B cell (primary cell): Measurements from ENCODE around the gene TBX4.

Experiments used
- EZH2 ChIP-seq: IDR thresholded peaks from 2 replicates; pipeline ENCODE4 v1.6.1; 2012; ENCODE audit warnings: borderline replicate concordance, low read depth, mild to moderate bottlenecking, moderate library complexity, low read length; ENCODE audit not compliant: insufficient read depth, poor library complexity, severe bottlenecking
- TF ChIP-seq, protein P1 (sequence below): fragments of 200-600 bp; IDR thresholded peaks from one replicate; pipeline ENCODE4 v1.8.0; 2022; ENCODE audit warnings: antibody characterized with exemption, mild to moderate bottlenecking

DNA sequence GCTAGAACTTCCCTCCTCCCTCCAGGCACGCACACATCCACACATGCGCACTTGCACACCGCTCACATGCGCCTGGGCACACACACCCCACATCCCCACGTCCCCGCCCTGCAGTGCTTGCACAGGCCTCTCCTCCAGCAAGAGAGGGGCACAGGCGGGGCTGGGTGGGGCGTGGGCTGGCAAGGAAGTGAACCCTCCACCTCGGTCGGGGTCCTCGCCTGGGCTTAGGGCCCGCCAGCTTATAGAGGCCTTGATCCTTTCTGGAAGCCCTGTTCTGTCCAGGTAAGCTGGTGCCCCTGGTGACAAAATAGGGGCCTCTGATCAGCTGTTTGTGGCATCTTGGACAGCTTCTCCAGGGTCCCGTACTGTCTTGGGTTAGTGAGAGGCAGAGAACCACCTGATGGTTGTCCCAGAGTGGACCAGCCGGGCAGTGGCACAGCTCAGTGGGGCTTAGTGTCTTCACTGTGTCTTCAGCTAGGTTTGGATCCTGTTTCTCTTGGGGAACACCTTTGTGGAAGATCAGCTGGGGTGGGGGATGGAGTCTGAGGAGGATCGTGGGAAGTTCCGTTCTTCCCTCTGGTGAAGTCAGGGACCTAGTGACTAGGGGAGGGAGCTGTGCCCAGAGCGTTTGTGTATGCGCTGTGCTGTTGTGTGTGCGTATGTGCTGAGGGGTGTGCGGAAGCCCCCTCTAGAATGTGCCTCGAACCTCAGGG lies 12.1 kb downstream of the TBX4 start:
- TF ChIP-seq, protein P1, sequence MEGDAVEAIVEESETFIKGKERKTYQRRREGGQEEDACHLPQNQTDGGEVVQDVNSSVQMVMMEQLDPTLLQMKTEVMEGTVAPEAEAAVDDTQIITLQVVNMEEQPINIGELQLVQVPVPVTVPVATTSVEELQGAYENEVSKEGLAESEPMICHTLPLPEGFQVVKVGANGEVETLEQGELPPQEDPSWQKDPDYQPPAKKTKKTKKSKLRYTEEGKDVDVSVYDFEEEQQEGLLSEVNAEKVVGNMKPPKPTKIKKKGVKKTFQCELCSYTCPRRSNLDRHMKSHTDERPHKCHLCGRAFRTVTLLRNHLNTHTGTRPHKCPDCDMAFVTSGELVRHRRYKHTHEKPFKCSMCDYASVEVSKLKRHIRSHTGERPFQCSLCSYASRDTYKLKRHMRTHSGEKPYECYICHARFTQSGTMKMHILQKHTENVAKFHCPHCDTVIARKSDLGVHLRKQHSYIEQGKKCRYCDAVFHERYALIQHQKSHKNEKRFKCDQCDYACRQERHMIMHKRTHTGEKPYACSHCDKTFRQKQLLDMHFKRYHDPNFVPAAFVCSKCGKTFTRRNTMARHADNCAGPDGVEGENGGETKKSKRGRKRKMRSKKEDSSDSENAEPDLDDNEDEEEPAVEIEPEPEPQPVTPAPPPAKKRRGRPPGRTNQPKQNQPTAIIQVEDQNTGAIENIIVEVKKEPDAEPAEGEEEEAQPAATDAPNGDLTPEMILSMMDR: no peak
- no peak for TF ChIP-seq EZH2
